8988T (cell line): ENCODE measurements around the gene MAP3K4.
"Not testable (repeated sequence)": the region's sequence is repeated elsewhere in the genome, so short reads cannot be mapped to it uniquely, and the experiment has no call there.

ENCODE experiments used
- DNase-seq: peaks from one replicate; pipeline ENCODE4 v3.0.0; 2011

The MAP3K4 gene

DNA sequence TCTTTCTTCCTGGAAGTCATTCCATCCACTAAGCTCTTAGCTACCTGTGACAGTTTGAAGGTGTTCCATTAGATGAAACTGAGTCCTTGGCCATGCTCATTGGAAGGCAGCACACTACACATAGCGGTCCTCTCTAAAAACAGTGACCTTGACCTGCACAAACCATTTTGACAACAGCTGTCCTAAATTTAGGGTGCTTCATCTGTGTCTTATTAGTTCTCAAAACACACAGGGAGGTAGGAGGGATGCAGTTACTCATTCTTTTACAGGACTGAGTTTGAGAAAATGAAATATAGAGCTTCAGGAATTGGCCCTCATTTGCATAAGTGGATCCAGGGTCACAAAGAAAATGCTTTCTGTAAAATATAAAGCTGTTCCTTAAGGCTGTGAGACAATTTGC, 20.4 kb upstream of the MAP3K4 start:
- no peak for DNase-seq

DNA sequence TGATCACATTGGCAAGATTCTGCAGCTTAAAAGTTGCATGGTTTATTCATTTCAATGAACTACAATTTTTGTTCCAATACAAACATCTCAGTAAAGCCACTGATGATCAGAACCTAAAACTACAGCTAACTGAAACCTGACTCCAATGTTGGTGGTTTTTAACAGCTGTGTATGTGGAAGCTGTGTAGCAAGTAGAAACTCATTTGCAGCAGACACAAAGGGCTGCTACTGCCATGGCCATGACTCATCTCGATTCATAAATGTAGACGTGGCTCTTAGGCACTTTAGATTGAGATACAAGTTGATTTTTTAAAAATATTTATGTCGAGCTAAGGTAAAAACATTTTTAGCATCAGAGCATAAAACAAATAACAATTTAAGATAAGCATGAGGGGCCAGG, 19.5 kb upstream of the MAP3K4 start:
- DNase-seq: no peak

DNA sequence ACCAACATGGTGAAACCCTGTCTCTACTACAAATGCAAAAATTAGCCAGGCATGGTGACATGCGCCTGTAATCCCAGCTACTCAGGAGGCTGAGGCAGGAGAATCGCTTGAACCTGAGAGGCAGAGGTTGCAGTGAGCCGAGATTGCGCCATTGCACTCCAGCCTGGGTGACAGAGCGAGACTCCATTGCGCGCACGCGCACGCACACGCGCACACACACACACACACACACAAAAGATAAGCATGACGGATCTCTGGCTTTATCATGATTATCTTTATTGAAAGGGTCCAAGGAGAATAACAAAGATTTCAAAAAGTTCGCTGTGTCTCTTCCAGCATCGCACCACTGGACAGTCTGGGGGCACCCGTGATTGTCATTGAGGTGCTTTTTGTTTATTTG, 19.0 kb upstream of the MAP3K4 start:
- DNase-seq: not testable (repeated sequence)

DNA sequence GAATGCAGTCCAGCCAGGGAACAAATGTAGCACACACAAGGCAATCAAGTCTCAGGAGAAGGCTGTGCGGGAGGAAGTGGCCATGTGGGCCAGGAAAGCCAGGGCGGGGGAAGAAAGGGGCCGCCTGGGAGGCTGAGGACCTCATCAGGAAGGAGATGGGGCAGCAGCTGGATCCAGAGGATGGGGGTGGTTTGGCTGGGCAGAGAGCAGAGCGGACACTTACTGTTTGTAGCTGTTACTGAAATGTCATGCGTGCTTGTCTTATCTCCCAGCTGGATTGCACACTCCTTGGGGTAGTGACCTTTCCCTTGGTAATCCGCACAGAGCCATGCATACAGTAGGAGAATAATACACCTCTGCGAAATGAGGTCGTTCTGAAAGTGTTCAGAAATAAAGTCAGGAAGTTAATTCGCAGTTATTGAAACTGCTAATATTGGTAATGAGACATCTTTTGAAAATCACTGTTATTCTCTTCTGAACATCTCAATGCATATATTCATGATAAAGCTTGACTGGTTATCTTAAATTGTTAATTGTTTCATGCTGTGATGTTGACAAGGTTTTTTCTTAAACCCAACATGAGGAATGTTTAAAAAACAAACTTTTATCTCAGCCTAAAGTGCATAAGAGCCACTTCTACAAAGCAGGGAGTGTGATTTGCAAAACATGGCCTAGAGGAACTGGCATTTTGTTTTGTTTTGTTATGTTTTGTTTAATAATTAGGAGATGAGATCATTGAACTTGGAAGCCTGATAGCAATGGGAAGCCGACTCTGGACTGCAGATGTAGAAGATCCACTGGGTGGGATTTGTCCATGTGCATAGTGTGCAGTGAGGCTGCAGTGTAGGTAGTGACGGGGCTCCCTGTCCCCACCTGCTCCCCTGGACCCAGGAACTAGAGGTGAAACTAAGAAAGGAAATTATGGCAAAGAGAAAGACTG, 18.0 kb upstream of the MAP3K4 start:
- DNase-seq: no peak

DNA sequence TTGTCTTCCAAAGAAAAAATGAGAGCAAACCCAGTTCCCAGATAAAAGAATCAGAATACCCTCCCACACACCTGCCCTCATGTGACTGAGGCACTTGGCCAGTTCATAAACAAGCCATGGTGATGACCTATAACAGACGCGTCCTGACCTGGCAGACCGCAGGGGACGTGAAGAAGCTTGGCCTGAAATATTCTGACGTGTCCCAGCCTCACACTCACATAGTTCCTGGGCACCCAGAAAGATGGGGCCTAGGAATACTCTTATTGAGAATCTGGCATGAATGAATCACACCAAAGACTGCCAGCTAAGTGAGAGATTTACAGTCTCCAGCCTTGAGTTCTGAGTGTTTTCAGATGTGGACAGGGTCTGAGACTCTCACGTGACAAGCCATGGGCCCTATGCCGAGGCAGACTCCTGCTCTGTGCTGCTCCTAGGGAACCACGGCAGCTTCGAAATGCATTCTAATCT, 17.2 kb upstream of the MAP3K4 start:
- DNase-seq: no peak

DNA sequence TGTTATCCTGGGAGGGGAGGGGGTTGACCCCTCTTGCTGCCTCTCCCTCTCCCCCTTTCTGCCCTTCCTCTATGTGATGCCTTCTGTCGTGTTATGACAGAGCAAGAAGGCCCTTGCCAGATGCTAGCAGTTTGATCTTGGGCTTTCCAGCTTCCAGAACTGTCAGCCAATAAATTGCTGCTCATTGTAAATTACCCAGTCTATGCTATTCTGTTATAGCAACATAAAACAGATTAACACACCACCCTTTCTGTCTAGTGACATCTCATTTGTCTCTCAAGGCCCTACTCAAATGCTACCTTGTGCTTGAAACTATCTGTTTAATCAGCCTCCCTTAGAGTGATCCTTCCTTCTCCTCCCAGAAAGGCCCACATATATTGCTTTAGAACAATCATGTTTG, 16.4 kb upstream of the MAP3K4 start:
- no peak for DNase-seq

DNA sequence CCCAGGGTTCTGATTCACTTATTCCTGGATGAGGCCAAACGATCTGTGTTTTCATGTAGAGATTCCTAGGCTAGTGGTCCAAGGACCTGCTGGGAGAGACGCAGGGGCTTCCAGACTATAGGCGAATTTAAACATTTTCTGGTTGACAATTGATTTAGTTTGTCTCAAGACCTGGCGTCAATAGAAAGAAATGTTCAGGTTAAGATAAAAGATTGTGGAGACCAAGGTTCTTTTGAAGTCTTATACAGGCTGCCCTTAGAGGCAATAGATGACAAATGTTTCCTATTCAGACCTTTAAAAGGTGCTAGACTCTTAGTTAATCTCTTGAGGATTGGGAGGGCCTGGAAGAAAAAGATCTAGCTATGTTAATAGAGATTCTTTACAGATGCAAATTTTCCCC, 15.6 kb upstream of the MAP3K4 start:
- not testable (repeated sequence) for DNase-seq

DNA sequence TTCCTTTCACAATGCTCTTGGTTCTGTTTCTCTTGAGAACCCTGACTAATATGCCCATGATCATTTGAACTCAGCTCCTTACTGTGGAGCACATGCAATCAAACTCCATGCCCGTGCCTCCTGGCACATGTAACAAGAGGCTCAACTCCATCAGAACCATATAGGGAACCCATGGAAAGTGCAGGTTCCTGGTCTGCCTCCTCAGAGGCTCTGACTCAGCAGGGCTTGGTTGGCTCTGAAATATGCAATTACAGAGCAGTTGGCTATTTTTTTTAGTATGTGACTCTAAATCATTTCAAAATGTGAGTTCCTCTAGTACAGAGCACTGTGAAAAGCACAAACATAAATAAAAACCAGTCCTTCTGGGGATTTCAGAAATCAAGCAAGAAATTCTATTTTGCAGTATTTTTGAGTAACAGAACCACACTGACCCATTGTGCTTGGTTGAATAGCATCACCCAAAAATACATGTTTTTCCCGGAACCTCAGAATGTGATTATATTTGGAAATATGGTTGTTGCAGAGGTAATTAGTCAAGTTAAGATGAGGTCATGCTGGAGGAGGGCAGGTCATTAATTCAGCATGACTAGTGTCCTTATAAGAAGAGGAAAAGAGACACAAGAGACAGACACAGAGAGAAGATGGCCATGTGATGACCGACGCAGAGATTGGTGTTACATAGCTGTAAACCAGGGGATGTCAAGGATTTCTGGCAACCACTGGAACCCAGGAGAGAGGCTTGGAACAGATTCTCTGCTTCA, 13.2 kb upstream of the MAP3K4 start:
- no peak for DNase-seq

DNA sequence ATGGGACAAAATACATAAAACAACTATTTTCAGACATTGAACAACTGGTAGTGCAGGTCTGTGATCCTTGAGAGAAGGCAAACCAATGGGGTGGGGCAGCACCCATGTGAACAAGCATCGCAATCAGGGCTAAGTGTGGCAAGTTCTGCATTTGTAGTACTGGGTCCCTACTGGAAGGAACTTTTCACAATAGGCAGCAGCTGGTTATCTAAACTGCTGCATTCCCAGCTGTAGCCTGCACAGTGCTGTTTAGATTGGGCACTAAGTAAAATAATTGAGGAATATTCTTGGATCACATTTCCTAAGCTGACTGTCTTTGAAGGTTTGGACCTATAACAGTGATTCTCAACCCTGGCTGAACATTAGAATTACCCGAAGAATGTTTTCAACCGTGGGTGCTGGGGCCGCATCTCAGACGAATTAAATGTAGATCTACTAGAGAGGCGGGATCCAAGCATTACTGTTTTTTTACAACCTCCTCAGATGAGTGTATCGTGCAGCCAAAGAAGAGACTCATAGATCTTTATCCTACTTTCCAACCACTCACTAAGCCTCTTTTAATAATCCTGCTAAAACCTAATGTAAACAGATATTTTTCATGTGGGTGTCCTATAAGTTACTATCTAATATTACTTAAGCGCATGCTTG, 12.4 kb upstream of the MAP3K4 start:
- no peak for DNase-seq

DNA sequence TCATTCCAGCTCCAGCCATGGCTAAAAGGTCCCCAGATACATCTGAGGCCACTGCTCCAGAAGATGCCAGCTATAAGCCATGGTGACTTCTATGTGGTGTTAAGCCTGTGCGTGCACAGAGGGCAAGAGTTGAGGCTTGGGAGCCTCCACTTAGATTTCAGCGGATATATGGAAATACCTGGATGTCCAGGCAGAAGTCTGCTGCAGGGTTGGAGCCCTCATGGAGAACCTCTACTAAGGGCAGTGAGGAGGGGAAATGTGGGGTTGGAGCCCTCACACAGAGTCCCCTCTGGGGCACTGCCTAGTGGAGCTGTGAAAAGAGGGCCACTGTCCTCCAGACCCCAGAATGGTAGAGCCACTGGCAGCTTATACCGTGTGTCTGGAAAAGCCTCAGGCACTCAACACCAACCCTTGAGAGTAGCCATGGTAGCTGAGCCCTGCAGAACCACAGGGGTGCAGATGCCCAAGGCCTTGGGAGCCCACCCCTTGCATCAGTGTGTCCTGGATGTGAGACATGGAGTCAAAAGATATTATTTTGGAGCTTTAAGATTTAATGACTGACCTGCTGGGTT, 8.1 kb upstream of the MAP3K4 start:
- DNase-seq: not testable (repeated sequence)

DNA sequence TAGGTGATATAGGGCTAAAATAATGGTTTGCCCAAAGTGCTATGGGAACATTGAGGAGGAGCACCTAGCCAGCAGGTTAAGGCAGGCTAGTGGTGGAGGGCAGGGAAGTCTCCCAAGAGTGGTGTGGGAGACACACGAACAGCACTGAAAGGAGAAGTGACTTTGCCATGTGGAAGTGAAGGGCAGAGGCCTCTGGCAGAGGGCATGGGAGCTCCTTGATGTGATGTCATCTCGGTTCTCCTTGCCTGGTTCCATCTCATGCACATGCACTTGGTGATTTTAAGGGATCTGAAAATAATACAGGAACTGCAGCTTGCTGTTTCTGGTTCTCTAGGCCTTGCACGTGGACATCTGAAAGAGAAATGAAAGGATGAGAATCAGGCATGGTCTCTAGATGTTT, 4.7 kb upstream of the MAP3K4 start:
- DNase-seq: no peak

DNA sequence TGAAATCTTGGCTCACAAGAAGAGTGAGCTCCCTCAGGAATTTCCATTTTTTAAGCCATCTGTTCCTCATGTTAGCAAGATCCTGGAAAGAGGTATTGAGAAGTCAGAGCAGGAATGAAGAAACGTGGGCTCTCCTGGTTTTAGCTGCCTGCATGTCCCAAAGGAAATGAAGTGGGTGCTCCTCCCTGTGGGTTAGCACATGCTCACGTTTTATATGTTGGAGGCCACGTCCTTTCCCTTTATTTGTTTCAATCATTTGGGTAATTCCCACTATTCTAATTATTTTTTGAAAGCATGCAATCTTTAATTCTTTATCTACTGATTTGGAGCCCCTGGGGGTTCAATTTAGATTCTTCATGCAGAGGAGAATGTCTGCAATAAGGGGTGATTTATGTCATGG, 4.3 kb upstream of the MAP3K4 start:
- no peak for DNase-seq

DNA sequence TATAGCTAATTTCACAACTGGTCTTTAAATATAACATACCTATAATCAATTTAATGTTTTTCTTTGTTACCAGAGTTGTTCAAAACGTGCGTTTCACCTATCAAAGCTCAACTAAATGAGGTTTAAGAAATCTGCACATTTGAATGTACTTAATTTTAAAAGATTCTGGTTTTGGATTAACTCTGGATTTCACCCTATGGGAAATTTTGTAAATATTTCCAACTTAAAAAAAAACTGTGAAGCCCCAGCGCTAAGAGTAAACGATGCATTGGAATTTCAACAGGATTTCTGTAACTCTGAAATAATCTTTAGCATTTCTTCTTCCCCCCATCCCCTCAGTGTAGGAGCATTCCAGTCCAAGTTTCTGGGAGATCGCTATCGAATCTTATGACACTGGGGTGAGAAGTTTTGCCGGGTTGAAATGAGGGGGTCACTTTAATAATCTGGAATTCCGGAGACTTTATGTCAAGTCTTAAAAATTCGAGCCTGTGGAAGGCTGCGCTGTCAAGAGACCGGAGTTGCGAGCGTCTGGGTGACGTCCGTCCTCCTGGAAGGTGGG, 643 bp upstream of the MAP3K4 start:
- DNase-seq: no peak

DNA sequence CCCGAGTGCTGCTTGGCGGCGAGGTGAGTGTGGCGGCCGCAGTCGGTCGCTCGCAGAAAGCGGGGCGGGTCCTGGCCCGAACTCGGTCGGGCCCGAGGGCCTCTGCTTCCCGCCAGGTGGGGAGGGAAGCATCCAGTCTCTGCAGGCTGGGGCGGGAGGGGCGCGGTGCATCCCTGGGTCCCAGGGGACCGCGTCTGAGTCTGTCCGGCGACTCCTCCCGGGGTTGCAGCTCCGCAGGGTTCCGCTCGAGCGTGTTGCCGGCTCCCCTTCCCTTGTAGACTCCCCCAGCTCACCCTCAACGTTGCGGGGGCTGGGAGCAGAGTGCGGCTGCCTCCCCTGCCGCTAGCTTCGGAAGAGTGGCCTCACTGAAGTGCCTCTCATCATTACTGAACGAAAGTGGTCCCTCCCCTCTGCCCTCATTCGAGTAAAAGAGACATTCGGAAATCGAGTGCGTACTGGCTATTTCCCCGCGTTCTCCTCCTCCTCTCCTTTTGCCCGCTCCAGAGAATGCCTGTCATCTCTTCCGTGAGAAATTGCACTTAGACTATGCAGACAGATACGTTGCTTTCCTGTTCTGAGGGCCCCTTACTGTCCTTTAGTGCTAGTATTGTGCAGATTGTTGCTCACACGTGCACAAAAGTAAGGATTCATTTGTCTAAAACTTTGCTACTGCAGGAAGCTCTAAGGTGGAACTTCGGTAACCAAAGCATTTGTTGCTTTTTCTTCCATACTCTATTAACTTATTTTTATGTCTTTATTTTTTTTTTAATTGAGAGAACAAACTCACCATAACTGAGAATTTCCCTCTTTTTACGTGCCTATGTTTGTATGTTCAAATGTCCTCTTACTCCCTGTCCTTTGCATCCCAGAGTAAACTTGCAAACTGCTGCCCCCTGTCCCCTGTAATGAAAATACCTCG, 751 bp downstream of the MAP3K4 start:
- no peak for DNase-seq

DNA sequence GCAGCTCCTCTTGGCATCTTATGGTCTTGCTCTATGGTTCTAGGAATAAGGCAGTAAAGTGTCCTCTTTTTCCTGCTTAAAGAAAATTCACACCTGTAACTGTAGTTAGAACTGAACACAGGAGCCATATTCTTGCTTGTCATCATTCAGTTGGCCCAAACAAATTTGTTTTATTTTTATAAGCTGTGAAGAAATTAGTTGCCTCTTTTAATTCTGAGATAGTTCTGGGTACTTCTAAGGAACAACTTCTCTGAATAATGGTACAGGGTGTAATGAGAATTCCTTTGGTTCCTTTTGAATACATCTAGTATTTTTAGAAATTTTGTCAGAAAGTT, 1.4 kb downstream of the MAP3K4 start:
- no peak for DNase-seq

DNA sequence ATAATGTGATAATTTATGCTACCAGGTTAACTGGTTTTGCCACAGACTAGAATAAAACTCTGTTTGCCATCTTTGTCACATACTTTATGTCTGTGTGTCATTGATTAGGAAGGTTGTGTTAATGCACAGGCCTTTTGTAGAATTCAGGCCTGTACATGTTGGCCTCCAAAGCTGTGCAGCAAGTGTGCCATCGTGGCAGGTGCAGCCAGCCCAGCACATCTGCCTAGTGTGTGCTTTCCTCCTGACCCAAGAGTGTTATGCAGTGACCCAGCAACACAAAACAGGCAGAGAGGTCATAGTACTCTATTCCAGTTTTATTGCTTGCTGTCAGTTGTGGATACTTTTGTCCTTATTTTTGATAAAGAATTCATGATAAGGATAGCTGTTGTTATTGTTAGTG, 3.7 kb downstream of the MAP3K4 start:
- DNase-seq: no peak

DNA sequence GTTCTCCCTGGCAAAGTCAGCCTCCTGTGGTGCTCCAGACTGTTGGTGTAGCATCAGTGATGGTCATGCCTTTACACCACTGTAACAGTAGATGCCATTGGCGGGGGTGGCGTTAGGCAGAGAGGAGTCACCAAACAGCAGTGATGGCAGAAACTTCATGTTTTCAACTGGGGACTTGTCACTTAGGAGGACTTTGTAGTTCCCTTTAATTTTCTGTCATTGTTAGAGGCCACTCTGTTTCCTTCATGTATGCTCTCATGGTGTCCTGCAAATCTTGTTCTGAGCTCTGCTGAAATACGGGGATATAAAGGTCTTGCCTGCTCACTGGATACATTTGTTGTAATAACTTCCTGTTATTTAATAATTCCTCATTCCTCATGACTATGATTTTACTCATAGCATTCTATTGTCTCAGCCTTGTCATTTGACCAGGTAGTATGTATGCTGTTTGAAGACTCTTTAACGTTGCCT, 4.6 kb downstream of the MAP3K4 start:
- no peak for DNase-seq

DNA sequence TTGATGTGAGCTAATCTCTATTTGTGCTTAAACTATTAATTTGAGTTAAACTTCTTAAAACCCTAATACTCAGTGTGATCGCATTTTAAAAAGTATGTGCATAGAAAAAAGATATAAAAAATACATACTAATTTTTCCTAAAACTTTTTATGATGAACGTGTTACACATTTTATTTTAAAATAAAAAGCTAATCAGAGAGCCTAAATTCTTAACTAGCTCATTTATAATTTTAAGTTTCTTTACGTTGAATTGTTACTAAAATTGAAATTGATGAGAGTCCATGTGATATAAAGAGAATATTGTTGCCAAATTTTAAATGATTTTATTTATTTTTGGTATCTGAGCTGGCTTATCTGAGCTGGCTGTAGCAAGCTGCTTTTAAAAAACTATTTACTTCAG, 6.6 kb downstream of the MAP3K4 start:
- no peak for DNase-seq

DNA sequence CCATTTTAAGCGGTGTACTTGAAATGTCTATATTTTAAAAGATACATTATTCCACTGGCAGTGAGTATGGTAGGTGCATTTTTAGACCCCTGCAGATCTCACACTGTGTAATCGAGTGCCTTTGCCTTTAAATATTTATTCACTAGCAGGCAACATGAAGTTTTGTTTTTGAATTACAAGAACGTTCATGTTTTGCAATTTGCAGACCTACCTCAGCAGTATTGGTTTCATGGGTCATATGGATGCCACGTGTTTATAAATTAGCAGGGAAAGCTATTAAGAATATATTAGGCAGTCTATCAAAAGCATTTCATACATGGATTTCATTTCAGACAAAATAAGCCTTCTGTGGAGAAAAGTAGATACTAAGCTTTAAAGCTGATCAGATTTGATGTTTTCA, 7.2 kb downstream of the MAP3K4 start:
- no peak for DNase-seq

DNA sequence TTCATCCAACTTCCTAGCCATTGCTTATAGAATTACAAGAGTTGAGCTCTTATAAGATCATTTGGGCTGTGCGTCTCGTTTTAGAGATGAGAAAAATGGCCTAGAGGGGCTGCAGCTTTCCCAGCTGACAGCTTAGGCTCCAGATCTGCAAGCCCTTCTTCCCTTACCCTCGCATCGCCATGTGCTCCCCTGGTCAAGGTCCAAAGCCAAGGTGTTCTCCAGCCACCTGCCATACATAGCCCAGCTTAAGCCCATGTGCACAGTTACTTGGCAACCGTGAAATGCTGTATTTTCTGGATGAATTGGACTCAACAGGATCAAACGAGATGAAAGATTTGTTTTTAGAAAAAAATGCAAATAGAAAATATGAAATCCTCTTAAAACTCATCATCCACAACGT, 7.9 kb downstream of the MAP3K4 start:
- no peak for DNase-seq

DNA sequence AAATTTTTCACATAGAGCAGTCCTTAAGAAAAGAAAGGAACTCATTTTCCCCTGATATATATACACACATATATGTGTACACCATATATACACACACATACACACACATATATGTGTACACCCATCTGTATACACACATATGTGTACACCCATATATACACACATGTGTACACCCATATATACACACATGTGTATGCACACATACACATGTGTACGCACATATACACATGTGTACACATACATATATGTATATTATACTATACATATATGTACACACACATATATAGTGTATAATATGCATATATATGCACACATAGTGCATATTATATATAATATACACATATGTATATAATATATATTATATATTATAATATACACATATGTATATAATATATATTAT, 9.1 kb downstream of the MAP3K4 start:
- DNase-seq: no peak

DNA sequence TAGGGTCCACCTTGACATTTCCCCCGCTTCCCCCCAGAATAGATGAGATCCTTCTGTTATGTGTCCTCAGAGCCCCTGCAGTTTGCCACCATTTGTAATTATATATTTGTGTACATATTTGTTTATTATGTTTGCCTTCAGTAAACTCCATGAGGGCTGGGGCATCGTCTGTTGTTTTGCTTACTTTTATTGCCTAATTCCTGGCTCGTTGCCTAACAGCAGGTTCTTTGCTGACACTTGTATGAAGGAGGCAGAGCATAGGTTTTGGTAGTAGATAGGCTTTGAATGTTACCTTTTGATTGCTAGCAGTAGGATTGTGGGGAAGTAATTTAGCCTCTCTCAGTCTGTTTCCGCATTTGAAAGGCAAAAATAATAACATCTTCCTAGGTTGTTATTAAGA, 9.9 kb downstream of the MAP3K4 start:
- no peak for DNase-seq
